ENCODE data around the gene E4F1.

DNA sequence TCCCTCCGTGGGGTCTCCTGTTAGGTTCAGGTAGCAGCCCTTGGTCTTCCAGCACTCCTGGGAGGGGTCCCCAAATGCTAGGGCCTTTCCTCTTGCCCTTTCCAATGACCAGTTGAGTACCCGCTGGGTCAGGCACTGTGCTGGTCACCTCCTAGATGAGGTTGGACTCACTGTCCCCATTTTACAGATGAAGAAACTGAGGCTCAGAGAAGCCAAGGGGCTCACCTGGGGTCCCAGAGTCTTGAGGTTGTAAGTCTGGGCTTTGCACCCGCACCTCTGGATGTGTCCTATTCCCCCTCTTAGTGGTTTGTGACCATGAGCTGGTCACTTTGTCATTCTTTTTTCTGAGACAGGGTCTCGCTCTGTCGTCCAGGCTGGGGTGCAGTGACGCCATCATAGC is 25.6 kb upstream of the E4F1 start:
- TF ChIP-seq, protein P1, sequence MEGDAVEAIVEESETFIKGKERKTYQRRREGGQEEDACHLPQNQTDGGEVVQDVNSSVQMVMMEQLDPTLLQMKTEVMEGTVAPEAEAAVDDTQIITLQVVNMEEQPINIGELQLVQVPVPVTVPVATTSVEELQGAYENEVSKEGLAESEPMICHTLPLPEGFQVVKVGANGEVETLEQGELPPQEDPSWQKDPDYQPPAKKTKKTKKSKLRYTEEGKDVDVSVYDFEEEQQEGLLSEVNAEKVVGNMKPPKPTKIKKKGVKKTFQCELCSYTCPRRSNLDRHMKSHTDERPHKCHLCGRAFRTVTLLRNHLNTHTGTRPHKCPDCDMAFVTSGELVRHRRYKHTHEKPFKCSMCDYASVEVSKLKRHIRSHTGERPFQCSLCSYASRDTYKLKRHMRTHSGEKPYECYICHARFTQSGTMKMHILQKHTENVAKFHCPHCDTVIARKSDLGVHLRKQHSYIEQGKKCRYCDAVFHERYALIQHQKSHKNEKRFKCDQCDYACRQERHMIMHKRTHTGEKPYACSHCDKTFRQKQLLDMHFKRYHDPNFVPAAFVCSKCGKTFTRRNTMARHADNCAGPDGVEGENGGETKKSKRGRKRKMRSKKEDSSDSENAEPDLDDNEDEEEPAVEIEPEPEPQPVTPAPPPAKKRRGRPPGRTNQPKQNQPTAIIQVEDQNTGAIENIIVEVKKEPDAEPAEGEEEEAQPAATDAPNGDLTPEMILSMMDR (IDR thresholded peaks at IDR 0.05; ENCODE audit: low read depth, low read length, poor library complexity, severe bottlenecking) = no peak
- TF ChIP-seq EZH2phosphoT487 (IDR thresholded peaks at IDR 0.05; ENCODE audit: borderline replicate concordance, low read length) = no peak
